A673 (cell line): ENCODE data around the gene PCED1A. TPM values are rescaled to one million over a fixed set of nuclear protein-coding genes. Genes with fewer than 3 reads are reported as not detected.
A peak's percentile ranks its signal among the peaks of the same experiment; 100 is the strongest.

ENCODE experiments used
- BruUV-seq: library from RNA; stranded (reverse); fragments of 400-500 nt; replicated peaks from 2 replicates; lab custom pipeline; 2021; lab: Mats Ljungman, UMichigan
- CTCF ChIA-PET: fragments of 300-600 bp; sonication (Branson Sonifier 250); formaldehyde crosslinking; loops from one replicate; lab custom pipeline; 2022; ENCODE audit warnings: antibody characterized with exemption; lab: Charles Lee
- POLR2A ChIA-PET: fragments of 300-600 bp; sonication (Branson Sonifier 250); formaldehyde crosslinking; loops from one replicate; lab custom pipeline; 2022; ENCODE audit warnings: antibody characterized with exemption; ENCODE audit not compliant: low non-redundant PET; lab: Charles Lee
- DNase-seq: peaks from one replicate; pipeline ENCODE4 v3.0.0-alpha.2; 2015; ENCODE audit warnings: low spot score
- H3K27ac ChIP-seq: fragments of 200-600 bp; sonication (generic); 2 replicates; pipeline ENCODE4 v1.5.1; 2016; ENCODE audit warnings: mixed run types, low read depth, mild to moderate bottlenecking, mixed read lengths, antibody characterized with exemption, low read length; ENCODE audit not compliant: poor library complexity, severe bottlenecking
- H3K27me3 ChIP-seq: fragments of 200-600 bp; sonication (generic); replicated peaks from 2 replicates; pipeline ENCODE4 v1.6.1; 2017; ENCODE audit warnings: mixed run types, low read depth, mild to moderate bottlenecking, mixed read lengths, antibody characterized with exemption, low read length; ENCODE audit not compliant: insufficient read depth, poor library complexity
- H3K36me3 ChIP-seq: fragments of 200-600 bp; sonication (generic); 2 replicates; pipeline ENCODE4 v1.6.1; 2016; ENCODE audit warnings: mixed run types, mild to moderate bottlenecking, mixed read lengths, antibody characterized with exemption, low read length; ENCODE audit not compliant: insufficient read depth, poor library complexity, severe bottlenecking
- H3K4me1 ChIP-seq: fragments of 200-600 bp; sonication (generic); 2 replicates; pipeline ENCODE4 v1.6.1; 2017; ENCODE audit warnings: mixed run types, mild to moderate bottlenecking, mixed read lengths, antibody characterized with exemption, low read length; ENCODE audit not compliant: insufficient read depth, poor library complexity, severe bottlenecking
- H3K4me3 ChIP-seq: fragments of 200-600 bp; sonication (generic); 2 replicates; pipeline ENCODE4 v1.5.1; 2016; ENCODE audit warnings: low read depth, mixed run types, mild to moderate bottlenecking, mixed read lengths, low read length; ENCODE audit not compliant: poor library complexity, severe bottlenecking
- H3K9me3 ChIP-seq: fragments of 200-600 bp; sonication (generic); 2 replicates; pipeline ENCODE4 v1.6.1; 2016; ENCODE audit warnings: mixed run types, low read depth, mild to moderate bottlenecking, mixed read lengths, antibody characterized with exemption, low read length; ENCODE audit not compliant: poor library complexity, severe bottlenecking
- CTCF ChIP-seq: fragments of 300-800, 200-600 bp; sonication (generic); conservative IDR thresholded peaks from 2 replicates; pipeline ENCODE4 v1.5.1; 2017; ENCODE audit warnings: low read depth, mild to moderate bottlenecking, antibody characterized with exemption, low read length, moderate library complexity, mixed read lengths
- EZH2 ChIP-seq: fragments of 200-600 bp; sonication (generic); IDR thresholded peaks from 2 replicates; pipeline ENCODE4 v1.6.1; 2017; ENCODE audit warnings: borderline replicate concordance, low read depth, mild to moderate bottlenecking, mixed read lengths, antibody characterized with exemption, low read length; ENCODE audit not compliant: poor library complexity, severe bottlenecking
- intact Hi-C: fragments of 100-400 bp; cut with micrococcal nuclease; formaldehyde crosslinking; loops from one replicate; pipeline ENCODE4 v1.10.0; 2022; ENCODE audit not compliant: unreplicated experiment
- total RNA-seq: library from RNA; stranded (reverse); gene quantifications from 2 replicates; pipeline ENCODE4 v1.2.3, GENCODE V29; 2021

Gene PCED1A
- total RNA-seq, 1 experiment from 2014 or later = 32.8 TPM

- Histone ChIP-seq H3K4me3 (peak overlapping the region; percentile 100), H3K9me3 (no peaks in the 10 kb centered on the region), H3K4me1 (peaks cover 32% of the 10 kb centered on the region), H3K27ac (peak overlapping the region; percentile 85), H3K27me3 (no peaks in the 10 kb centered on the region), H3K36me3 (no peaks in the 10 kb centered on the region)
- ChIA-PET POLR2A (interaction anchor here (0.6 kb wide), 1 partner anchor 47 kb away, joined by 3 read pairs; no protein-coding TSS in a partner anchor), CTCF (no interaction called here)
- DNase-seq = peak; percentile 78
- peak; percentile 47 for TF ChIP-seq CTCF
- no peak for TF ChIP-seq EZH2
- BruUV-seq = no TSS peak
- intact Hi-C loops = loop anchor here (5.0 kb wide), 1 partner anchor 125 kb away; no protein-coding TSS in a partner anchor
Observed at GRCh38 chr20:2872459-2873009, 32.1 kb upstream of the PCED1A start.

- Histone ChIP-seq H3K27ac (no peak overlapping the region), H3K36me3 (peaks cover 3% of the 10 kb centered on the region), H3K4me3 (peak overlapping the region; percentile 100), H3K9me3 (no peaks in the 10 kb centered on the region), H3K27me3 (no peaks in the 10 kb centered on the region), H3K4me1 (peaks cover 32% of the 10 kb centered on the region)
- CTCF ChIA-PET = no interaction called here
- DNase-seq = no peak
- intact Hi-C loops = loop anchor here (5.0 kb wide), 1 partner anchor 125 kb away; no protein-coding TSS in a partner anchor
- TF ChIP-seq EZH2 (no peak), CTCF (no peak)
- no TSS peak for BruUV-seq
- POLR2A ChIA-PET = no interaction called here
Observed at GRCh38 chr20:2871661-2872458, 31.4 kb upstream of the PCED1A start.

GRCh38 chr20:2871111-2871465 lies 30.6 kb upstream of the PCED1A start:
- H3K4me1 ChIP-seq = peaks cover 32% of the 10 kb centered on the region
- H3K9me3 ChIP-seq = no peaks in the 10 kb centered on the region
- TF ChIP-seq CTCF (no peak), EZH2 (no peak)
- intact Hi-C loops = loop anchor here (5.0 kb wide), 1 partner anchor 126 kb away; no protein-coding TSS in a partner anchor
- peak overlapping the region; percentile 56 for H3K27ac ChIP-seq
- BruUV-seq = no TSS peak
- CTCF ChIA-PET = no interaction called here
- no peak for DNase-seq
- H3K36me3 ChIP-seq = peaks cover 5% of the 10 kb centered on the region
- no peak overlapping the region for H3K4me3 ChIP-seq
- H3K27me3 ChIP-seq = no peaks in the 10 kb centered on the region
- POLR2A ChIA-PET = no interaction called here
